SK-N-MC (cell line): ENCODE measurements around the gene PCDHB12.

Experiments used
- EZH2 ChIP-seq: fragments of 200-600 bp; sonication (generic); IDR thresholded peaks from one replicate; pipeline ENCODE4 v1.6.1; 2017; ENCODE audit warnings: antibody characterized with exemption
- FOXP2 ChIP-seq: optimal IDR thresholded peaks from 2 replicates; pipeline ENCODE3; 2011; ENCODE audit warnings: mild to moderate bottlenecking, moderate library complexity; ENCODE audit not compliant: insufficient read depth; ENCODE audit errors: extremely low read length, control extremely low read depth
- POLR2AphosphoS5 ChIP-seq: IDR thresholded peaks from 2 replicates; pipeline ENCODE4 v1.6.1; 2012; ENCODE audit warnings: mild to moderate bottlenecking, low read depth, low read length, borderline replicate concordance

- no peak for TF ChIP-seq POLR2AphosphoS5
- TF ChIP-seq EZH2 = no peak
- no peak for TF ChIP-seq FOXP2
Observed at GRCh38 chr5:141250576-141250975, 42.1 kb downstream of the PCDHB12 start.
